ENCODE measurements around the gene PPP2R5B.

GRCh38 chr11:64917663-64917995 lies 6.9 kb upstream of the PPP2R5B start:
- TF ChIP-seq POLR2A (IDR thresholded peaks at IDR 0.05): no peak
- TF ChIP-seq CTCF (IDR thresholded peaks at IDR 0.05): no peak
